Thoracic aorta (tissue), 2 donors: ENCODE measurements around the gene TSEN54. TPM values are rescaled to one million over a fixed set of nuclear protein-coding genes. Genes with fewer than 3 reads are reported as not detected.

Experiments
- ATAC-seq: fragments of 150-250 bp; one replicate; pipeline ENCODE4 v1.8.0; 2017; ENCODE audit warnings: low read depth; ENCODE audit not compliant: insufficient number of reproducible peaks, low FRiP score
- DNase-seq: peaks from one replicate; pipeline ENCODE4 v3.0.0-alpha.2; 2020; ENCODE audit warnings: low spot score
- H3K27ac ChIP-seq, 2 donors: fragments of 200-600 bp; sonication (generic); 1 replicate in 1 of 2; 2 replicates in 1 of 2; pipeline ENCODE4 v1.5.1; 2016; ENCODE audit warnings: mild to moderate bottlenecking in 2 of 2, moderate library complexity in 2 of 2
- H3K27me3 ChIP-seq: fragments of 200-600 bp; sonication (generic); replicated peaks from 2 replicates; pipeline ENCODE4 v1.6.0; 2016; ENCODE audit warnings: mild to moderate bottlenecking; ENCODE audit not compliant: insufficient read depth
- H3K36me3 ChIP-seq: fragments of 200-600 bp; sonication (generic); one replicate; pipeline ENCODE4 v1.5.1; 2016
- H3K4me1 ChIP-seq, 2 donors: fragments of 200-600 bp; sonication (generic); 1 replicate in 1 of 2; 2 replicates in 1 of 2; pipeline versions ENCODE4 v1.5.1 to v1.6.0; 2016; ENCODE audit warnings: low read depth in 2 of 2, mild to moderate bottlenecking in 1 of 2; ENCODE audit not compliant: control insufficient read depth in 1 of 2
- H3K4me3 ChIP-seq: fragments of 200-600 bp; sonication (generic); 2 replicates; pipeline ENCODE4 v1.5.1; 2016; ENCODE audit warnings: mild to moderate bottlenecking
- H3K9me3 ChIP-seq: fragments of 200-600 bp; sonication (generic); 2 replicates; pipeline ENCODE4 v1.5.1; 2016
- CTCF ChIP-seq: fragments of 200-600 bp; sonication (generic); IDR thresholded peaks from one replicate; pipeline ENCODE4 v1.5.1; 2019; ENCODE audit warnings: antibody characterized with exemption
- total RNA-seq, 2 donors: library from RNA; depleted of rRNA; stranded (reverse); fragments of >200 nt; gene quantifications; one replicate each; pipeline versions ENCODE4 v1.1.0 to v1.2.3, GENCODE V29; 2016

TSEN54 gene
- total RNA-seq, 2 donors from 2014 or later = 17.1 to 48.6 TPM

GRCh38 chr17:75505152-75505409 lies 11.2 kb upstream of the TSEN54 start:
- Histone ChIP-seq H3K4me1 (peaks cover 12 to 47% of the 10 kb centered on the region in 2 donors), H3K9me3 (no peaks in the 10 kb centered on the region), H3K4me3 (no peak overlapping the region), H3K36me3 (peaks cover 30% of the 10 kb centered on the region), H3K27me3 (no peaks in the 10 kb centered on the region), H3K27ac (no peak overlapping the region)
- ATAC-seq (no peak), DNase-seq (no peak)
- no peak for TF ChIP-seq CTCF

- Histone ChIP-seq H3K27ac (no peak overlapping the region), H3K9me3 (no peaks in the 10 kb centered on the region), H3K4me3 (no peak overlapping the region), H3K36me3 (peaks cover 27% of the 10 kb centered on the region), H3K4me1 (peaks cover 12 to 49% of the 10 kb centered on the region in 2 donors), H3K27me3 (no peaks in the 10 kb centered on the region)
- DNase-seq = no peak
- no peak for ATAC-seq
- TF ChIP-seq CTCF = no peak
Observed at GRCh38 chr17:75505640-75506039, 10.7 kb upstream of the TSEN54 start.

- peaks cover 12 to 49% of the 10 kb centered on the region in 2 donors for H3K4me1 ChIP-seq
- ATAC-seq (no peak), DNase-seq (no peak)
- H3K4me3 ChIP-seq = no peak overlapping the region
- no peak overlapping the region for H3K27ac ChIP-seq
- no peak for TF ChIP-seq CTCF
- no peaks in the 10 kb centered on the region for H3K9me3 ChIP-seq
- no peaks in the 10 kb centered on the region for H3K27me3 ChIP-seq
- H3K36me3 ChIP-seq = peaks cover 25% of the 10 kb centered on the region
Observed at GRCh38 chr17:75506134-75506533, 10.2 kb upstream of the TSEN54 start.

DNA sequence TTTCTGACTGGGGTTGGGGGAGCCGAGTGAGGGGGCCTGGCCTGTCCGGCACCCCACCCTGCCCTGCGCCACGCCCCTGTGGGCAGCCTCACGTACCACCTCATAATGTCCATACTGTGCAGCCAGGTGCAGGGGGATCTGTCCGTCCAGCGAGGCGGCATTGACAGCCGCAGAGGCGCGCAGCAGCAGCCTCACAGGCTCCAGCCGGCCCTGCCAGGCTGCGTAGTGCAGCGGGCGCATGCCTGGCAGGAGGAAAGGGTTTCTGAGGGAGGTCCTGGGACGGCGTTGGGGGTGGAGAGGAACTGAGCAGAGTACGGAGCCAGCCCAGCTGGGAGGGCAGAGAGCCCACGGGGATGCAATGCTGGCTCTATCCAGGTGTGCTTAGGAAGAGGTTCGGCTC lies 9.4 kb upstream of the TSEN54 start:
- DNase-seq (no peak), ATAC-seq (no peak)
- no peak overlapping the region for H3K27ac ChIP-seq
- H3K4me3 ChIP-seq = no peak overlapping the region
- no peaks in the 10 kb centered on the region for H3K9me3 ChIP-seq
- peaks cover 25% of the 10 kb centered on the region for H3K36me3 ChIP-seq
- no peaks in the 10 kb centered on the region for H3K27me3 ChIP-seq
- peaks cover 15 to 48% of the 10 kb centered on the region in 2 donors for H3K4me1 ChIP-seq
- no peak for TF ChIP-seq CTCF

DNA sequence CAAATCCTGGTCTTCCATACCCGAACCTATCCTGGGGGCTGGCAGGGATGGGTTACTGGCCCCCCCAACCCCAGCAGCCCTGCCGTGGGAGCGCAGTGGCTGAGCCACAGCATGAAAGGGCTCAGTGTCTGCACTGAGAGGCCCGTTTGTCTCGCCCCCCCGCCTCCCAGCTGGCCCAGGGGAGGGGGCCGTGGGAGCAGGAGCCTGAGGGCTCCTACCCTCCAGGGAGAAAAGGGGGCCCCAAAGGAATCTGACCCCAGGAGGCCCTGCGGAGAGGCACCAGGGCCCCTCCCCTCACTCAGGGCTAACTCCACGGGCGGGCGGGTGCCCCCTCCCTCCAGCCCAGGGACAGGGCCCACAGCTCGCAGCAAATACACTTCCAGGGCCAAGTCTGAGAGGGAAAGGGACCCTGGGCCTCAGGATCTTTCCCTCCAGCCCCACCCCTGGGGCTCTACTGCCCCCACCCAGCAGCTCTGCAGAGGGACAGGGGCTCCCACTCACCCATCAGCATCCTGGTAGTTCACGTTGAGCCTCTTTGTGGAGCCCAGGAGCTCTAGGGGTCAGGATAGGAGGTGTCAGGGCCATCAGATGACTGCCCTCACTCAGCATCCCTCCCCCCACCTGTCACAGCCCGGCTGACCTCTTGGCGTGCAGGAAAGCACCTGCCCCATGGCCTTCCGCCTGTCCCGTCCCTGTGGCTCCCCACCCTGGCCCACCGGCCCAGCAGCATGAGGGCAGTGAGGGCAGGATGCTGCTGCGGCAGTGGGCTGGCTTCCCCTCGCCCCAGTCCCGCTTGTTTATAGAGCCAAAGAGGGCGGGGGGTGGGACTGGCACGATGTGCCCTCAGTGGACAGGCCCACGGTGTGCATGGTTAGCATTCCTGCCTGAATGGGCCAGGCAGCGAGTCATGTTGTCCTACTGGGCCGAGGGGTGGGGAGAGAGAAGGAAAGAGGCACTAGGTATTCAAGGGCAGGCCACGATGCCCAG lies 8.3 kb upstream of the TSEN54 start:
- ATAC-seq (no peak), DNase-seq (no peak)
- Histone ChIP-seq H3K4me1 (peaks cover 25 to 50% of the 10 kb centered on the region in 2 donors), H3K27ac (peak overlapping the region; percentile 54 to 63), H3K9me3 (no peaks in the 10 kb centered on the region), H3K4me3 (no peak overlapping the region), H3K36me3 (peaks cover 25% of the 10 kb centered on the region), H3K27me3 (no peaks in the 10 kb centered on the region)
- no peak for TF ChIP-seq CTCF
